ENCODE results near the gene CGGBP1.
A peak's percentile ranks its signal among the peaks of the same experiment; 100 is the strongest.

CGGBP1 gene, protein sequence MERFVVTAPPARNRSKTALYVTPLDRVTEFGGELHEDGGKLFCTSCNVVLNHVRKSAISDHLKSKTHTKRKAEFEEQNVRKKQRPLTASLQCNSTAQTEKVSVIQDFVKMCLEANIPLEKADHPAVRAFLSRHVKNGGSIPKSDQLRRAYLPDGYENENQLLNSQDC

DNA sequence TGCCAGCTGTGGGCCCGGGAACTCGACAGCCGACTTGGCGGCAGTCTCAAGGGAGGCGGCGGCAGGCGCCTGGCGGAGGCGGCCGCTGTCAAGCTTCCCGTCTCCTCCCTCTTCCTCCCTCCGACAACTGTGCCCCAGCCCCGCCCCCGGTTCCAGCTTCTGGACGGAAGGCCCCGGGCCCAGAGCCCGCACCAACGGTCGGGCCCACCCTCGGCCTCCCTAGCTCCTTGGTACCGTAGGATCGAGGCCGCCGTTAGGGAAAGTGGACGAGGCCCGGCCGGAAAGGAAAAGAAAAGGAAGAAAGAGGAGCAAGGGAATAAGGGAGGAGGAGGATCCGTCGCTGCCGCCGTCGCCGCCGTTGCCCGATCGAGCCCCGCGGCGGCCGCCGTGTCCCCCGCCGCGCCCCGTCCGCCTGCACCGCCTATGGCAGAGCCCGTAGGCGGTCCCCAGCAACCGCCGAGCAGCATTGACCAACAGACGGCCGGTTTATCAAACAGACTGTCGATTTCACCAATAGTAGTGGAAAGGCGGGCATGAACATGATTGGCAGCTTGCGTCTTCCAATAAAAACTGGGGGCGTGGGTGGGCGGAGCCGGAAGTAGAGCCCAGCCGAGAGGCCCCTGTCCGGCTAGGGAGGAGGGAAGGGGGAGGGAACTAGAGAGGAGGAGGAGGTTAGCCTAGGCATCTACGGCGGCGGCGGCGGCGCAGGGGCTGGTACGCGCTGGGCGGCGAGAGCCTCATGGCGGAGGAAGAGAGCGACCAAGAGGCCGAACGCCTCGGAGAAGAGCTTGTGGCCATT lies at the start of gene CGGBP1, which contains the start of gene ZNF654:
TSS of gene CGGBP1 (minus strand) at position 425 of the 799 bp plus-strand sequence. CDS start 3,029 bp downstream, outside the sequence.
TSS of gene ZNF654 (plus strand) at position 675 of the 799 bp plus-strand sequence. CDS start at position 740, 65 bp downstream.
- H3K36me3 ChIP-seq (ENCODE audit: control insufficient read depth, insufficient read depth, low read length) = peaks cover 6% of the 10 kb centered on the region
- H3K27me3 ChIP-seq (replicated peaks; ENCODE audit: control insufficient read depth, insufficient read depth, low read length) = no peaks in the 10 kb centered on the region
- DNase-seq (ENCODE audit: extremely low read depth, insufficient read length) = peak; percentile 95
- peak within 1 kb of the TSS; percentile 95 for H3K4me3 ChIP-seq (replicated peaks; ENCODE audit: low read depth, low read length)
- TF ChIP-seq, protein P1, sequence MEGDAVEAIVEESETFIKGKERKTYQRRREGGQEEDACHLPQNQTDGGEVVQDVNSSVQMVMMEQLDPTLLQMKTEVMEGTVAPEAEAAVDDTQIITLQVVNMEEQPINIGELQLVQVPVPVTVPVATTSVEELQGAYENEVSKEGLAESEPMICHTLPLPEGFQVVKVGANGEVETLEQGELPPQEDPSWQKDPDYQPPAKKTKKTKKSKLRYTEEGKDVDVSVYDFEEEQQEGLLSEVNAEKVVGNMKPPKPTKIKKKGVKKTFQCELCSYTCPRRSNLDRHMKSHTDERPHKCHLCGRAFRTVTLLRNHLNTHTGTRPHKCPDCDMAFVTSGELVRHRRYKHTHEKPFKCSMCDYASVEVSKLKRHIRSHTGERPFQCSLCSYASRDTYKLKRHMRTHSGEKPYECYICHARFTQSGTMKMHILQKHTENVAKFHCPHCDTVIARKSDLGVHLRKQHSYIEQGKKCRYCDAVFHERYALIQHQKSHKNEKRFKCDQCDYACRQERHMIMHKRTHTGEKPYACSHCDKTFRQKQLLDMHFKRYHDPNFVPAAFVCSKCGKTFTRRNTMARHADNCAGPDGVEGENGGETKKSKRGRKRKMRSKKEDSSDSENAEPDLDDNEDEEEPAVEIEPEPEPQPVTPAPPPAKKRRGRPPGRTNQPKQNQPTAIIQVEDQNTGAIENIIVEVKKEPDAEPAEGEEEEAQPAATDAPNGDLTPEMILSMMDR (IDR thresholded peaks at IDR 0.05; ENCODE audit: insufficient read depth, low read length, poor library complexity, severe bottlenecking) = no peak

DNA sequence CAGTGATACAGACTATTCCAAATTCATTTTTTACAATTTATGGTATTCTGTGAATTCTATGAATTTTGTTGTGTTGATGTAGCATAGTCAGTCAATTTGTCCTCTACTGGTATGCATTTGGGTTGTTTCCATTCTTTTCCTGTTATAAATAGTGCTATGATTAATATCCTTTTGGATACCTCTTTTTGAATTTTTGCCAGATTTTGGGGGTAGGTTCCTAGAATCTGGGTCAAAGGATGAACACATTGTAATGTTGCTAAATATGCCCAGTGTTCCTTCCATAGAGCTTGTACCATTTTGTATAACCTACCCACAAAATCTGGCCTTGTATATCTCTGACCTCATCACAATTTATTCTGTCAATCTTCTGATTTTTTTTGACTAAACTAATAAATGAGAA lies 46.5 kb upstream of the CGGBP1 start:
- TF ChIP-seq, protein P1 (IDR thresholded peaks at IDR 0.05; ENCODE audit: insufficient read depth, low read length, poor library complexity, severe bottlenecking) = no peak
- Histone ChIP-seq H3K36me3 (ENCODE audit: control insufficient read depth, insufficient read depth, low read length) (no peaks in the 10 kb centered on the region), H3K4me3 (replicated peaks; ENCODE audit: low read depth, low read length) (no peak overlapping the region), H3K27me3 (replicated peaks; ENCODE audit: control insufficient read depth, insufficient read depth, low read length) (no peaks in the 10 kb centered on the region)
- no peak for DNase-seq (ENCODE audit: extremely low read depth, insufficient read length)

DNA sequence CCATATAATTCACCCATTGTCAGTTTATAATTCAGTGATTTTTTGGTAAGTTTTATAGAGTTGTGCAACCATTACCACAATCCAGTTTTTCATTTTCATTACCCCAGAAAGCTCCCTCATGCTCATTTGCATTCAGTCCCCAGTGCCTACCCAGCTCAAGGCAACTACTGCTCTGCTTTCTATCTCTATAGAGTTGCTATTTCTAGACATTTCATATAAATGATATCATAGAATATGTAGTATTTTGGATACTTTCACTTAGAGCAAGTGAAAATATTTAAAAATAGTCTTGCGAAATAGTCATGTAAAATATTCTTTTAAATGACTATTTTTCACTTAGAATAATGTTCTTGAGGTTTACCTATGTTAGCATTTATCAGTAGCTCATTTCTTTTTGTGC lies 42.3 kb upstream of the CGGBP1 start:
- H3K36me3 ChIP-seq (ENCODE audit: control insufficient read depth, insufficient read depth, low read length) = no peaks in the 10 kb centered on the region
- no peaks in the 10 kb centered on the region for H3K27me3 ChIP-seq (replicated peaks; ENCODE audit: control insufficient read depth, insufficient read depth, low read length)
- no peak for DNase-seq (ENCODE audit: extremely low read depth, insufficient read length)
- TF ChIP-seq, protein P1 (IDR thresholded peaks at IDR 0.05; ENCODE audit: insufficient read depth, low read length, poor library complexity, severe bottlenecking) = no peak
- no peak overlapping the region for H3K4me3 ChIP-seq (replicated peaks; ENCODE audit: low read depth, low read length)

DNA sequence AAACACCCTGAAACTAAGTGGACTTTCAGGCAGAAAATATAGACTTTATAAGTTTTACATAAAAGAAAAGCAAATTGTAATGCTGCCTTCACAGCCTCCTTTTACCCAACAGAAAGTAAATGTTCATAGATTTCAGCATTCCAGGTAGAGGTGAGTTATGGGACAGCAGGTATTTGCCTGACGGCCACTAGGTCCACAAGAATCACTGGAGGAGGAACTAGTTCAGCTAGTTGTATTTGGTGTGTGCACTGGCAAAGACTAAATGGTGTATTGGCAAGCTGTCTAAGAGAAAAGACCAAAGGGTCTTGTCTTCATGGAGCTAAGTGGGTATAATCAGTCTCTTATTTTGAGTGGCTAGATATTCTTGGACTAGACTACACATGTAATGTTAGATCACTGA lies 34.5 kb upstream of the CGGBP1 start:
- Histone ChIP-seq H3K36me3 (ENCODE audit: control insufficient read depth, insufficient read depth, low read length) (no peaks in the 10 kb centered on the region; the same call in 1 of the 2 replicates), H3K4me3 (replicated peaks; ENCODE audit: low read depth, low read length) (no peak overlapping the region), H3K27me3 (replicated peaks; ENCODE audit: control insufficient read depth, insufficient read depth, low read length) (no peaks in the 10 kb centered on the region)
- TF ChIP-seq, protein P1 (IDR thresholded peaks at IDR 0.05; ENCODE audit: insufficient read depth, low read length, poor library complexity, severe bottlenecking) = no peak
- DNase-seq (ENCODE audit: extremely low read depth, insufficient read length) = no peak

DNA sequence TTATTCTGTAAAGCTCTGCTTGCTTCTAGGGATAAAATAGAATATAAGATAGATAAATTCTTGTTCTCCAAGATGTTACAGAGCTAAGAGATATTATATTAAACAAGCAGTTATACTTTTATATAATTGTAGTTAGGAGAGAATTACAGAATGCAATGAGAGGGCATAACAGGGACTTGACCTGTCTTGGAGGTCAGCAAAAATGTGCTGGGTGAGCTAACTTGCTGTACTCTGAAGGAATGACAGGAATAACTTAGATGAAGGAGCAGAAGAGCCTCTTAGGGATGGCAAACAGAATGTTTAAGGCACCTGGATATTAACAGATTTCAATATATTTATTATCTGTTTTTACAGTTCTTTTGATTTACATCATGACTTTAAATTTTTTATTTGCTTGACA lies 33.5 kb upstream of the CGGBP1 start:
- Histone ChIP-seq H3K36me3 (ENCODE audit: control insufficient read depth, insufficient read depth, low read length) (no peaks in the 10 kb centered on the region; the same call in 1 of the 2 replicates), H3K27me3 (replicated peaks; ENCODE audit: control insufficient read depth, insufficient read depth, low read length) (no peaks in the 10 kb centered on the region), H3K4me3 (replicated peaks; ENCODE audit: low read depth, low read length) (no peak overlapping the region)
- TF ChIP-seq, protein P1 (IDR thresholded peaks at IDR 0.05; ENCODE audit: insufficient read depth, low read length, poor library complexity, severe bottlenecking) = no peak
- no peak for DNase-seq (ENCODE audit: extremely low read depth, insufficient read length)

Measured in GM06990 (cell line).